DND-41 (cell line): ENCODE results near the gene ATXN1.

ENCODE experiments used
- ATAC-seq: fragments of 200-7000 bp; cut with Tn5 transposase; 3 replicates; pipeline ENCODE4 v1.9.1; 2021; ENCODE audit warnings: low read depth; ENCODE audit not compliant: insufficient read depth
- DNase-seq: peaks from one replicate; pipeline ENCODE4 v3.0.0-alpha.2; 2020
- H2AFZ ChIP-seq: 2 replicates; pipeline ENCODE4 v1.6.0; 2012; ENCODE audit warnings: low read depth, low read length
- H3K27ac ChIP-seq: 2 replicates; pipeline ENCODE4 v1.5.1; 2012; ENCODE audit warnings: low read length, inconsistent platforms
- H3K27me3 ChIP-seq: fragments of 200-600 bp; sonication (generic); 2 replicates; pipeline ENCODE4 v1.6.0; 2012; ENCODE audit warnings: low read length, mild to moderate bottlenecking, inconsistent platforms; ENCODE audit not compliant: insufficient read depth, poor library complexity
- H3K36me3 ChIP-seq: 2 replicates; pipeline ENCODE4 v1.5.1; 2012; ENCODE audit warnings: low read length, inconsistent platforms; ENCODE audit not compliant: insufficient read depth
- H3K4me1 ChIP-seq: 2 replicates; pipeline ENCODE4 v1.5.1; 2012; ENCODE audit warnings: mild to moderate bottlenecking, low read length; ENCODE audit not compliant: insufficient read depth
- H3K4me2 ChIP-seq: 2 replicates; pipeline ENCODE4 v1.6.0; 2012; ENCODE audit warnings: mild to moderate bottlenecking, moderate library complexity, low read length, inconsistent platforms; ENCODE audit not compliant: insufficient read depth
- H3K4me3 ChIP-seq, 2 experiments: fragments of 200-600 bp in 1 of 2; shearing (Covaris generic) in 1 of 2; 2 replicates each; pipeline ENCODE4 v1.5.1; 2012 to 2016; ENCODE audit warnings: inconsistent platforms in 2 of 2, low read length in 2 of 2, mild to moderate bottlenecking in 2 of 2, low read depth in 1 of 2, moderate library complexity in 1 of 2
- H3K79me2 ChIP-seq: 2 replicates; pipeline ENCODE4 v1.6.0; 2012; ENCODE audit warnings: low read length, inconsistent platforms; ENCODE audit not compliant: insufficient read depth
- H3K9ac ChIP-seq: 2 replicates; pipeline ENCODE4 v1.6.0; 2012; ENCODE audit warnings: low read depth, mild to moderate bottlenecking, inconsistent platforms, low read length, moderate library complexity
- H3K9me3 ChIP-seq: 2 replicates; pipeline ENCODE4 v1.5.1; 2012; ENCODE audit warnings: low read length, moderate library complexity, mild to moderate bottlenecking, inconsistent platforms; ENCODE audit not compliant: insufficient read depth, severe bottlenecking
- H4K20me1 ChIP-seq: 2 replicates; pipeline ENCODE4 v1.6.0; 2012; ENCODE audit warnings: low read length; ENCODE audit not compliant: insufficient read depth
- CTCF ChIP-seq: IDR thresholded peaks from 2 replicates; pipeline ENCODE4 v1.5.1; 2012; ENCODE audit warnings: borderline replicate concordance, low read length, moderate library complexity, mild to moderate bottlenecking; ENCODE audit not compliant: poor library complexity, severe bottlenecking; ENCODE audit errors: extremely low read depth
- EZH2 ChIP-seq: IDR thresholded peaks from 3 replicates; pipeline ENCODE4 v1.6.1; 2012; ENCODE audit warnings: borderline replicate concordance, low read depth, mild to moderate bottlenecking, moderate library complexity, low read length, inconsistent platforms; ENCODE audit not compliant: severe bottlenecking

Gene ATXN1

DNA sequence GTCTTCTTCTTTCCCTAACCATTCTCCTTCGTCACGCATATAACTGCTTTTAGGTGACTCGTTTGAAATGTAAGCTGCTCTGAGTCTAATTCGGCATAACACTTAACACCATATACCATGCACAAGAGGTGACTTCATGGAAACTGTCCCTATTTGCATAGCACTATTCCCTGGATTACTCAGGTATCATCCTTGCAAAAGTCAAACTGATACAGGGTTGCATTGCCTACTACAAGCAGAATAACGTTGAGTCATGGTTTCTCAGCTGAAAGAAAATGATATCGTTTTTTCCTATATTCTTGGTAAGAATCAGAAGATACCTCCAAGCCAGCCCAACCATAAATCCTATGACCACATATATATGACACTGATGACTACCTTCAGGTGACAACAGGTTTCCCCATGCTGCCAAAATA is 227.5 kb downstream of the ATXN1 start:
- no peak overlapping the region for H3K27ac ChIP-seq
- H3K36me3 ChIP-seq = no peaks in the 10 kb centered on the region
- no peaks in the 10 kb centered on the region for H3K79me2 ChIP-seq
- H2AFZ ChIP-seq = no peak overlapping the region
- no peak for TF ChIP-seq CTCF
- no peak for TF ChIP-seq EZH2
- DNase-seq (no peak), ATAC-seq (no peak)
- H3K4me3 ChIP-seq = no peak overlapping the region
- no peak overlapping the region for H3K9ac ChIP-seq
- no peaks in the 10 kb centered on the region for H4K20me1 ChIP-seq
- no peaks in the 10 kb centered on the region for H3K4me1 ChIP-seq
- no peaks in the 10 kb centered on the region for H3K27me3 ChIP-seq
- H3K9me3 ChIP-seq = no peaks in the 10 kb centered on the region
- H3K4me2 ChIP-seq = no peak overlapping the region

- no peaks in the 10 kb centered on the region for H3K27me3 ChIP-seq
- H3K4me3 ChIP-seq = no peak overlapping the region
- H3K9me3 ChIP-seq = no peaks in the 10 kb centered on the region
- DNase-seq (no peak), ATAC-seq (no peak)
- H3K79me2 ChIP-seq = no peaks in the 10 kb centered on the region
- TF ChIP-seq EZH2 (no peak), CTCF (no peak)
- no peak overlapping the region for H3K4me2 ChIP-seq
- H2AFZ ChIP-seq = no peak overlapping the region
- H3K36me3 ChIP-seq = no peaks in the 10 kb centered on the region
- no peaks in the 10 kb centered on the region for H4K20me1 ChIP-seq
- no peak overlapping the region for H3K27ac ChIP-seq
- no peaks in the 10 kb centered on the region for H3K4me1 ChIP-seq
- H3K9ac ChIP-seq = no peak overlapping the region
Measured at GRCh38 chr6:16533210-16533609, 228.1 kb downstream of the ATXN1 start.

DNA sequence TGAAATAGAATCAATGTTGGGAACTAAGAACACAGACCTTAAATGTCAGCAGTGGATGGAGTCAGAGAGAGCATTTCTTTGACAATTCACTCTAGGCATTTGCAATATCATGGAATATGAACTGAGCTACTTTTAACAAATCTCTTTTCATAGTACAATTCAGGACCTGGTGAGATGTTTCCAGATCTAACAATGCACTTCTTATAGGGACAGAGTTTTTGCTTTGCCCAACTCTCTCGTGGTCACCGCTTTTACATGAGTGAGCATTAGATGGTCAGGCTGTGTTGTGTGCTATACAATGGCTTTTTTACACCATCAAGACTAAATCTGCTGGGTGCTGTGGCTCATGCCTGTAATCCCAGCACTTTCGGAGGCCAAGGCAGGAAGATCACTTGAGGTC is 233.6 kb downstream of the ATXN1 start:
- no peak overlapping the region for H3K4me2 ChIP-seq
- H3K27me3 ChIP-seq = no peaks in the 10 kb centered on the region

More for the DNA sequence above, 233.6 kb downstream of the ATXN1 start:
- Histone ChIP-seq H4K20me1 (no peaks in the 10 kb centered on the region), H3K79me2 (no peaks in the 10 kb centered on the region), H3K27ac (no peak overlapping the region), H3K36me3 (no peaks in the 10 kb centered on the region), H3K4me3 (no peak overlapping the region), H3K4me1 (no peaks in the 10 kb centered on the region), H3K9me3 (no peaks in the 10 kb centered on the region), H2AFZ (no peak overlapping the region), H3K9ac (no peak overlapping the region)
- no peak for TF ChIP-seq EZH2
- TF ChIP-seq CTCF = no peak
- no peak for ATAC-seq
- no peak for DNase-seq
